Activated CD8-positive, alpha-beta memory T cell treated with anti-CD3 and anti-CD28 coated beads for 1 hour (primary cell): Measurements from ENCODE around the gene PCDHB10.
"Not testable (repeated sequence)": the region's sequence is repeated elsewhere in the genome, so short reads cannot be mapped to it uniquely, and the experiment has no call there.

ENCODE experiments used
- DNase-seq, 2 donors: peaks; one replicate each; pipeline ENCODE4 v3.0.0-alpha.2; 2020; ENCODE audit warnings: low read depth in 1 of 2; ENCODE audit errors: extremely low read depth in 1 of 2

PCDHB10 gene

GRCh38 chr5:141192110-141192725, at the start of gene PCDHB10:
Gene PCDHB10 (plus strand): TSS chr5:141192353. CDS start chr5:141192553, 200 bp downstream.
- DNase-seq: no peak

- DNase-seq: no peak
Measured at GRCh38 chr5:141149812-141150211, 42.3 kb upstream of the PCDHB10 start, which contains the start of gene PCDHB6. Gene PCDHB6 (plus strand): TSS chr5:141150057. CDS start chr5:141150258, 201 bp downstream.

GRCh38 chr5:141150224-141150992, 41.7 kb upstream of the PCDHB10 start:
- no peak for DNase-seq

DNA sequence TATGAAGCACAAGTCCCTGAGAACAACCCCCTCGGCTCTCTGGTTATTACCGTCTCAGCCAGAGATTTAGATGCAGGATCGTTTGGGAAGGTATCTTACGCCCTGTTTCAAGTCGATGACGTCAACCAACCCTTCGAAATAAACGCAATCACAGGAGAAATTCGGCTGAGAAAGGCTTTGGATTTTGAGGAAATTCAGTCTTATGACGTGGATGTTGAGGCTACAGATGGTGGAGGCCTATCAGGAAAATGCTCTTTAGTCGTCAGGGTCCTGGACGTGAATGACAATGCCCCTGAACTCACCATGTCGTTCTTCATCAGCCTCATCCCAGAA, 41.2 kb upstream of the PCDHB10 start:
- no peak for DNase-seq

GRCh38 chr5:141151632-141152031, 40.5 kb upstream of the PCDHB10 start:
- DNase-seq: not testable (repeated sequence)

DNA sequence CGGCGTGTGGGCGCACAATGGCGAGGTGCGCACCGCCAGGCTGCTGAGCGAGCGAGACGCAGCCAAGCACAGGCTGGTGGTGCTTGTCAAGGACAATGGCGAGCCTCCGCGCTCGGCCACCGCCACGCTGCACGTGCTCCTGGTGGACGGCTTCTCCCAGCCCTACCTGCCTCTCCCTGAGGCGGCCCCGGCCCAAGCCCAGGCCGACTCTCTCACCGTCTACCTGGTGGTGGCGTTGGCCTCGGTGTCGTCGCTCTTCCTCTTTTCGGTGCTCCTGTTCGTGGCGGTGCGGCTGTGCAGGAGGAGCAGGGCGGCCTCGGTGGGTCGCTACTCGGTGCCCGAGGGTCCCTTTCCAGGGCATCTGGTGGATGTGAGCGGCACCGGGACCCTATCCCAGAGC, 40.1 kb upstream of the PCDHB10 start:
- not testable (repeated sequence) for DNase-seq

- DNase-seq: no peak
Measured at GRCh38 chr5:141155540-141156374, 36.4 kb upstream of the PCDHB10 start.

DNA sequence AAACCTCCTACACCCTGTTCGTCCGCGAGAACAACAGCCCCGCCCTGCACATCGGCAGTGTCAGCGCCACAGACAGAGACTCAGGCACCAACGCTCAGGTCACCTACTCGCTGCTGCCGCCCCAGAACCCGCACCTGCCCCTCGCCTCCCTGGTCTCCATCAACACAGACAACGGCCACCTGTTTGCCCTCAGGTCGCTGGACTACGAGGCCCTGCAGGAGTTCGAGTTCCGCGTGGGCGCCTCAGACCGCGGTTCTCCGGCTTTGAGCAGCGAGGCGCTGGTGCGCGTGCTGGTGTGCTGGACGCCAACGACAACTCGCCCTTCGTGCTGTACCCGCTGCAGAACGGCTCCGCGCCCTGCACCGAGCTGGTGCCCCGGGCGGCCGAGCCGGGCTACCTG, 34.8 kb upstream of the PCDHB10 start:
- not testable (repeated sequence) for DNase-seq

DNA sequence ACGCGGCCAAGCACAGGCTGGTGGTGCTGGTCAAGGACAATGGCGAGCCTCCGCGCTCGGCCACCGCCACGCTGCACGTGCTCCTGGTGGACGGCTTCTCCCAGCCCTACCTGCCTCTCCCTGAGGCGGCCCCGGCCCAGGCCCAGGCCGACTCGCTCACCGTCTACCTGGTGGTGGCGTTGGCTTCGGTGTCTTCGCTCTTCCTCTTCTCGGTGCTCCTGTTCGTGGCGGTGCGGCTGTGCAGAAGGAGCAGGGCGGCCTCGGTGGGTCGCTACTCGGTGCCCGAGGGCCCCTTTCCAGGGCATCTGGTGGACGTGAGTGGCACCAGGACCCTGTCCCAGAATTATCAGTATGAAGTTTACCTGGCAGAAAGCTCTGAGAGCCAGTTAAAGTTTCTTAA, 34.3 kb upstream of the PCDHB10 start:
- not testable (repeated sequence) for DNase-seq

GRCh38 chr5:141172381-141173204, 19.6 kb upstream of the PCDHB10 start, which contains the start of gene PCDHB7:
Gene PCDHB7 (plus strand): TSS chr5:141172644. CDS start chr5:141172836, 192 bp downstream.
- no peak for DNase-seq

DNA sequence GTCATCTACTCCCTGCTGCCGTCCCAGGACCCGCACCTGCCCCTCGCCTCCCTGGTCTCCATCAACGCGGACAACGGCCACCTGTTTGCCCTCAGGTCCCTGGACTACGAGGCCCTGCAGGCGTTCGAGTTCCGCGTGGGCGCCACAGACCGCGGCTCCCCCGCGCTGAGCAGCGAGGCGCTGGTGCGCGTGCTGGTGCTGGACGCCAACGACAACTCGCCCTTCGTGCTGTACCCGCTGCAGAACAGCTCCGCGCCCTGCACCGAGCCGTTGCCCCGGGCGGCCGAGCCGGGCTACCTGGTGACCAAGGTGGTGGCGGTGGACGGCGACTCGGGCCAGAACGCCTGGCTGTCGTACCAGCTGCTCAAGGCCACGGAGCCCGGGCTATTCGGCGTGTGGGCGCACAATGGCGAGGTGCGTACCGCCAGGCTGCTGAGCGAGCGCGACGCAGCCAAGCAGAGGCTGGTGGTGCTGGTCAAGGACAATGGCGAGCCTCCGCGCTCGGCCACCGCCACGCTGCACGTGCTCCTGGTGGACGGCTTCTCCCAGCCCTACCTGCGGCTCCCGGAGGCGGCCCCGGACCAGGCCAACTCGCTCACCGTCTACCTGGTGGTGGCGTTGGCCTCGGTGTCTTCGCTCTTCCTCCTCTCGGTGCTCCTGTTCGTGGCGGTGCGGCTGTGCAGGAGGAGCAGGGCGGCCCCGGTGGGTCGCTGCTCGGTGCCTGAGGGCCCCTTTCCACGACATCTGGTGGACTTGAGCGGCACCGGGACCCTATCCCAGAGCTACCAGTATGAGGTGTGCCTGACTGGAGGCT, 17.7 kb upstream of the PCDHB10 start:
- not testable (repeated sequence) for DNase-seq

DNA sequence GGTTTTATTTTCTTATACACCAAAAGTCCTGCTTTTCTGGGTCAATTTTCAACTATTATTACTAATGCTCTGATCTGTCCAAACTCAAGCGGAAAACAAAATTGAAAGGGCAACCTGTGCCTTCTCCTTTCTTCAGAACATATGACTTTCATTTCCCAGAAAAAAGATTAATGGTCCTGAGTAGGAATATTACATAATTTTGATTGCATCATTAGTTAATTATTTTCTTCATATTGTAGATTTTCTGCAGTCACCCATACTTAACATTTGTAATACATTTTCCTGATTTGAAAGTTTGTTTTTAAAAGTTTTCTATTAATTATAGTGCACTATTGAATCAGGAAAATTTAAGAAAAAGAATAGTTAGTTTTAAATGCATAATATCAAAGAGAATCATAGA, 16.2 kb upstream of the PCDHB10 start:
- DNase-seq: no peak

DNA sequence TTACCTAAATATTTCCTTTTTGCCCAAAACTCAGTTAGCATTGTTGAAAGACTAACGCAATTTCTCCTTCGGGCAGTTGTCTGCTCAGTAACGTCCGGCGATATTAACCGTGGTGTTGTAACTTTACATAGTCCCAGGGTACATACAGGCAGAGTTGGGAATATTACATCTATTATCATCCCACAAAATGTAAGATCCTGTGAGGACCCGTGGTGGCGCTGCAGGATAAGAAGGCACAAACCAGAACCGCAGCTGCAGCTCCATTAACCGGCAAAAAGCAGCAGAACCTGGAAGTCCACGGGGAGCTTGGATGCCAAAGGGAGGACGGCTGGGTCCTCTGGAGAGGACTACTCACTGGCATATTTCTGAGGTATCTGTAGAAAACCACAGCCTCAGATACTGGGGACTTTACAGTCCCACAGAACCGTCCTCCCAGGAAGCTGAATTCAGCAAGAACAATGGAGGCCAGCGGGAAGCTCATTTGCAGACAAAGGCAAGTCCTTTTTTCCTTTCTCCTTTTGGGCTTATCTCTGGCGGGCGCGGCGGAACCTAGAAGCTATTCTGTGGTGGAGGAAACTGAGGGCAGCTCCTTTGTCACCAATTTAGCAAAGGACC, 14.5 kb upstream of the PCDHB10 start, which contains the start of gene PCDHB8:
PCDHB8 (plus strand) TSS at position 214 of the 615 bp plus-strand sequence; CDS start at position 459, 245 bp downstream.
- DNase-seq: not testable (repeated sequence)

- DNase-seq: not testable (repeated sequence)
Measured at GRCh38 chr5:141179371-141179770, 12.8 kb upstream of the PCDHB10 start.

GRCh38 chr5:141179876-141180275, 12.3 kb upstream of the PCDHB10 start:
- not testable (repeated sequence) for DNase-seq

- DNase-seq: no peak
Measured at GRCh38 chr5:141180313-141180712, 11.8 kb upstream of the PCDHB10 start.

DNA sequence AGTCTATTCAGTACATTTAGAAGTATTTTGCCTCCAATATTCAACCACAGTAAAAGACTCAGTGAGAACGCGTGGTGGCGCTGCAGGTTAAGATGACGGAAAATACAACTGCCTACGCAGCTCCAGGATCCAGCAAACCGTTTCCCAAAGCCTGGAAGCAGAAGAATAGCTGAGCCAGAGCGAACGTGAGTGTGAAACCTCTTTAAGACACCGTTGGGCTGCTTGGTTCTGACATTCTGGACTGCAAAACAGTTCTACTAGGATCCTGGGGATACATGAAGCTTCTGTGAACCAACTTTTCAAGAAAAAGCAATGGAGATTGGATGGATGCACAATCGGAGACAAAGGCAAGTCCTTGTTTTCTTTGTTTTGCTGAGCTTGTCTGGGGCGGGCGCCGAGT, 9.9 kb upstream of the PCDHB10 start, which contains the start of gene PCDHB16:
PCDHB16 (plus strand) TSS at position 140 of the 400 bp plus-strand sequence; CDS start at position 313, 173 bp downstream.
- DNase-seq: no peak

DNA sequence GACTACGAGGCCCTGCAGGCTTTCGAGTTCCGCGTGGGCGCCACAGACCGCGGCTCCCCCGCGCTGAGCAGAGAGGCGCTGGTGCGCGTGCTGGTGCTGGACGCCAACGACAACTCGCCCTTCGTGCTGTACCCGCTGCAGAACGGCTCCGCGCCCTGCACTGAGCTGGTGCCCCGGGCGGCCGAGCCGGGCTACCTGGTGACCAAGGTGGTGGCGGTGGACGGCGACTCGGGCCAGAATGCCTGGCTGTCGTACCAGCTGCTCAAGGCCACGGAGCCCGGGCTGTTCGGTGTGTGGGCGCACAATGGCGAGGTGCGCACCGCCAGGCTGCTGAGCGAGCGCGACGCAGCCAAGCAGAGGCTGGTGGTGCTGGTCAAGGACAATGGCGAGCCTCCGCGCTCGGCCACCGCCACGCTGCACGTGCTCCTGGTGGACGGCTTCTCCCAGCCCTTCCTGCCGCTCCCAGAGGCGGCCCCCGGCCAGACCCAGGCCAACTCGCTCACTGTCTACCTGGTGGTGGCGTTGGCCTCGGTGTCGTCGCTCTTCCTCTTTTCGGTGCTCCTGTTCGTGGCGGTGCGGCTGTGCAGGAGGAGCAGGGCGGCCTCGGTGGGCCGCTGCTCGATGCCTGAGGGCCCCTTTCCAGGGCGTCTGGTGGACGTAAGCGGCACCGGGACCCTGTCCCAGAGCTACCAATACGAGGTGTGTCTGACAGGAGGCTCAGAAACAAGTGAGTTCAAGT, 7.9 kb upstream of the PCDHB10 start:
- not testable (repeated sequence) for DNase-seq
